Vagina (tissue), 2 donors: ENCODE measurements around the gene HDAC7. TPM values are rescaled to one million over a fixed set of nuclear protein-coding genes. Genes with fewer than 3 reads are reported as not detected.
A peak's percentile ranks its signal among the peaks of the same experiment; 100 is the strongest.

ENCODE experiments used
- DNase-seq, 2 donors: peaks; one replicate each; pipeline ENCODE4 v3.0.0-alpha.2; 2017; ENCODE audit errors: extremely low spot score in 2 of 2
- H3K27ac ChIP-seq: fragments of 200-600 bp; sonication (generic); one replicate; pipeline ENCODE4 v1.5.1; 2019
- H3K27me3 ChIP-seq: fragments of 200-600 bp; sonication (generic); one replicate; pipeline ENCODE4 v1.5.1; 2019
- H3K36me3 ChIP-seq, 2 donors: fragments of 200-600 bp; sonication (generic); one replicate each; pipeline ENCODE4 v1.5.1; 2017 to 2019
- H3K4me1 ChIP-seq: fragments of 200-600 bp; sonication (generic); one replicate; pipeline ENCODE4 v1.5.1; 2019
- H3K4me3 ChIP-seq, 2 donors: fragments of 200-600 bp; sonication (generic); 1 replicate in 1 of 2; 2 replicates in 1 of 2; pipeline ENCODE4 v1.5.1; 2016 to 2019
- H3K9me3 ChIP-seq: fragments of 200-600 bp; sonication (generic); one replicate; pipeline ENCODE4 v1.5.1; 2019
- CTCF ChIP-seq, 3 experiments: fragments of 450-650 bp in 2 of 3; fragments of 200-600 bp in 1 of 3; sonication (generic) in 1 of 3; IDR thresholded peaks; one replicate each; pipeline ENCODE4 v1.5.1; 2017 to 2019; ENCODE audit warnings: antibody characterized with exemption in 3 of 3, mild to moderate bottlenecking in 2 of 3, moderate library complexity in 2 of 3
- POLR2A ChIP-seq, 2 donors: fragments of 450-650 bp; IDR thresholded peaks; one replicate each; pipeline ENCODE4 v1.6.1; 2017; ENCODE audit warnings: antibody characterized with exemption in 2 of 2, mild to moderate bottlenecking in 2 of 2, moderate library complexity in 2 of 2
- POLR2AphosphoS5 ChIP-seq, 2 donors: sonication (generic); formaldehyde crosslinking; IDR thresholded peaks; one replicate each; pipeline ENCODE4 v1.9.0; 2017; ENCODE audit warnings: antibody characterized with exemption in 2 of 2, mild to moderate bottlenecking in 2 of 2, low read depth in 1 of 2; ENCODE audit not compliant: insufficient read depth in 1 of 2
- intact Hi-C: fragments of 100-400 bp; cut with DNase I; formaldehyde crosslinking; loops from one replicate; pipeline ENCODE4 v1.15.1; 2023
- total RNA-seq: library from RNA; depleted of rRNA; stranded (reverse); fragments of >200 nt; gene quantifications from one replicate; pipeline ENCODE4 v1.2.3, GENCODE V29; 2016

Gene HDAC7
- total RNA-seq, 1 donor from 2014 or later, result 67.0 TPM

- H3K9me3 ChIP-seq, result no peaks in the 10 kb centered on the region
- no peak for TF ChIP-seq POLR2AphosphoS5 (IDR thresholded peaks at IDR 0.05; ENCODE audit: insufficient read depth in 1 of 2, low read depth in 1 of 2)
- no peak for TF ChIP-seq CTCF (IDR thresholded peaks at IDR 0.05)
- TF ChIP-seq POLR2A (IDR thresholded peaks at IDR 0.05), result no peak
- no peak for DNase-seq
Measured at GRCh38 chr12:47739297-47739696, 80.4 kb downstream of the HDAC7 start.

GRCh38 chr12:47737936-47738594 lies 81.6 kb downstream of the HDAC7 start:
- Histone ChIP-seq H3K36me3 (no peaks in the 10 kb centered on the region), H3K27ac (peak overlapping the region; percentile 86), H3K4me1 (peaks cover 69% of the 10 kb centered on the region), H3K9me3 (no peaks in the 10 kb centered on the region), H3K27me3 (no peaks in the 10 kb centered on the region), H3K4me3 (no peak overlapping the region)
- no peak for TF ChIP-seq POLR2AphosphoS5 (IDR thresholded peaks at IDR 0.05; ENCODE audit: insufficient read depth in 1 of 2, low read depth in 1 of 2)
- no peak for TF ChIP-seq POLR2A (IDR thresholded peaks at IDR 0.05)
- no peak for TF ChIP-seq CTCF (IDR thresholded peaks at IDR 0.05)
- DNase-seq, result no peak
- intact Hi-C loops, result loop anchor here (5.0 kb wide), 1 partner anchor 39 kb away; no protein-coding TSS in a partner anchor

More at GRCh38 chr12:47739297-47739696, 80.4 kb downstream of the HDAC7 start:
- Histone ChIP-seq H3K27me3 (no peaks in the 10 kb centered on the region), H3K36me3 (no peaks in the 10 kb centered on the region), H3K4me1 (peaks cover 61% of the 10 kb centered on the region), H3K4me3 (no peak overlapping the region), H3K27ac (no peak overlapping the region)
- intact Hi-C loops, result loop anchor here (5.0 kb wide), 1 partner anchor 38 kb away; no protein-coding TSS in a partner anchor

GRCh38 chr12:47736877-47737676 lies 82.6 kb downstream of the HDAC7 start:
- TF ChIP-seq POLR2AphosphoS5 (IDR thresholded peaks at IDR 0.05; ENCODE audit: insufficient read depth in 1 of 2, low read depth in 1 of 2) (peak; percentile 30 to 82), POLR2A (IDR thresholded peaks at IDR 0.05) (no peak), CTCF (IDR thresholded peaks at IDR 0.05) (peak in 1 of 3 experiments; percentile 10)
- intact Hi-C loops, result loop anchor here (5.0 kb wide), 1 partner anchor 40 kb away; no protein-coding TSS in a partner anchor
- Histone ChIP-seq H3K27ac (peak overlapping the region; percentile 86), H3K4me1 (peaks cover 69% of the 10 kb centered on the region), H3K4me3 (peak overlapping the region in 1 of 2 donors; percentile 10), H3K27me3 (no peaks in the 10 kb centered on the region), H3K36me3 (no peaks in the 10 kb centered on the region), H3K9me3 (no peaks in the 10 kb centered on the region)
- DNase-seq, result peak in 1 of 2 donors; percentile 96

- Histone ChIP-seq H3K9me3 (no peaks in the 10 kb centered on the region), H3K4me1 (peaks cover 64% of the 10 kb centered on the region), H3K36me3 (no peaks in the 10 kb centered on the region), H3K4me3 (no peak overlapping the region), H3K27me3 (no peaks in the 10 kb centered on the region), H3K27ac (peak overlapping the region; percentile 86)
- DNase-seq, result no peak
- TF ChIP-seq POLR2AphosphoS5 (IDR thresholded peaks at IDR 0.05; ENCODE audit: insufficient read depth in 1 of 2, low read depth in 1 of 2), result no peak
- TF ChIP-seq POLR2A (IDR thresholded peaks at IDR 0.05), result no peak
- TF ChIP-seq CTCF (IDR thresholded peaks at IDR 0.05), result no peak
- intact Hi-C loops, result loop anchor here (5.0 kb wide), 1 partner anchor 41 kb away; no protein-coding TSS in a partner anchor
Measured at GRCh38 chr12:47736216-47736615, 83.5 kb downstream of the HDAC7 start.
